ENCODE results near the gene HOXA3. TPM values are rescaled to one million over a fixed set of nuclear protein-coding genes. Genes with fewer than 3 reads are reported as not detected.
A peak's percentile ranks its signal among the peaks of the same experiment; 100 is the strongest.

Gene HOXA3
- polyA plus RNA-seq, 5 donors: 33.5 to 53.1 (median 39.9) TPM

DNA sequence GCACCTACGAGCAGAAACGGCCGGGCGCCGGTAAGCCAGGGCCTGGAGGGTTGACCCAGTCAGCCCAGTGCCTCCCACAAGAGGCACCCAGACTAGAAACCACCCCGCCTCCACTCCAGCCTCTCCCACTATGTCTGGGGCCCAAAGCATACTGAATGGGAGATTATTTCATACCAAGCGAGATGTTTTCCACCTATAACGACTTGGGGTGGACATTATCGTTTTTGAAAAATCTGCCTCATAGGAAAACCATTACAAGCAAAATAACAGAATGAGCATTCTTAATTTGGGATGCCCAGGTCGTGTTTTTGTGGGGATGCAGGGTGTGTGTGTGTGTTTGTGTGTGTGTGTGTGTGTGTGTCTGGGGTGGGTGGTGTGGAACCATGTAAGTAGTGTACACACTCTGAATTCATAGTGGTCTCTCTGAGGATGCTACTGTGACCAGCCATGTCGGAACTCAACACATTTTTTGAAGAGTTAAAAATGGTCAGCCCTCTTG, 6.4 kb downstream of the HOXA3 start:
- peak in 1 of 2 donors; percentile 39 for DNase-seq

- DNase-seq: peak in 1 of 2 donors; percentile 36
Observed at GRCh38 chr7:27145165-27145913, 7.0 kb downstream of the HOXA3 start.

GRCh38 chr7:27144781-27145164, 7.6 kb downstream of the HOXA3 start:
- peak in 1 of 2 donors; percentile 52 for DNase-seq

DNA sequence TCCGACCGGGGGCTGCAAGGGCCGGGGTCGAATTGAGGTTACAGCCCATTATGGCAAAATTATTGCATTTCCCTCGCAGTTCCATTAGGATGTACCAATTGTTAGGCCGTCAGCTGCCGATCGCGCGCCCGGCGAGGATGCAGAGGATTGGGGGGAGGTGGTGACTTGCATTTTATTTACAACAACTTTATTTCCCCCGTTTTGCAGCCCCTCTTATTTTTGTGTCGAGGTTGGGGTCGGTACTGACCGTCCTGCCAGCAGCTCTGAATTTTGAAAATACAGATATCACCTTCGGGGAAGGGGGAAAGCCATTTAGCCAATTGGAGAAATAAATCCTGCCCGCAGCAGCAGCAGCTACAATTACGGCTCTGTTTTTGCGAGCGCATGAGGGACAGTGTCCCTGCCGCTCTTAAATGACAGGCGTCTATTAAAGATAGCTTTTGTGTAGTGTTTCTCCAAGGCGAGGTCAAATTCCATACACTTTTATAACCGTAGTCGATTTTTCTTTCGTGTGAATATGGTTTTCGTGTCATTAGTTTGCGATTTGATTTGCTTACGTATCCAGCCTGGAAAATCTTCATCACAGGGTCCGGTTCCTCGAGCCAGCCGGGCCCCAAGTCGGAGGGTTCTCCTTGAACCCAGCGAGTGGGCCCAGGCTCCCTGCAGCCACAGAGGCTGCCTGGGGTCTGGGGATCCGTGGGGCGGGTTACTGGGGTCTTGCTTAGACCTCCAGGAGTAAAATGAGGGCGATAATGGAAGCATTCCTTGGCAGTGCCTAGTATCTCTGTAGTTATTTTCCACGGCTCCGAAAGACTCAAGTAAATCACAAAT, 8.2 kb downstream of the HOXA3 start:
- DNase-seq: no peak

DNA sequence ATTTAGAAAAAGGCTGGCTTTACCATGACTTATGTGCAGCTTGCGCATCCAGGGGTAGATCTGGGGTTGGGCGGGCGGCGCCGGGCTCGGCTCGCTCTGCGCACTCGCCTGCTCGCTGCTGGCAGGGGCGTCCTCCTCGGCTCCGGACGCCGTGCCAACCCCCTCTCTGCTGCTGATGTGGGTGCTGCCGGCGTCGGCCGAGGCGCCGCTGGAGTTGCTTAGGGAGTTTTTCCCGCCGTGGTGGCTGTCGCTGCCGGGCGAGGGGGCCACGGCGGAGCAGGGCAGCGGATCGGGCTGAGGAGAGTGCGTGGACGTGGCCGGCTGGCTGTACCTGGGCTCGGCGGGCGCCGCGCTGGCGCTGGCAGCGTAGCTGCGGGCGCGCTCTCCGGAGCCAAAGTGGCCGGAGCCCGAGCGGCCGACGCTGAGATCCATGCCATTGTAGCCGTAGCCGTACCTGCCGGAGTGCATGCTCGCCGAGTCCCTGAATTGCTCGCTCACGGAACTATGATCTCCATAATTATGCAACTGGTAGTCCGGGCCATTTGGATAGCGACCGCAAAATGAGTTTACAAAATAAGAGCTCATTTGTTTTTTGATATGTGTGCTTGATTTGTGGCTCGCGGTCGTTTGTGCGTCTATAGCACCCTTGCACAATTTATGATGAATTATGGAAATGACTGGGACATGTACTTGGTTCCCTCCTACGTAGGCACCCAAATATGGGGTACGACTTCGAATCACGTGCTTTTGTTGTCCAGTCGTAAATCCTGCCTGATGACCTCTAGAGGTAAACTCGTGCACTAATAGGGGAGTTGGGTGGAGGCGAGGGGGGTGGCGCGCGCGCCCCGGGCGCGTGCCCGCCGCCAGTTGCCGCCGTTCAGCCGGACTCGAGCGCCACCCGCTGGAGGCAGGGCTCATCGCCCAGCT, 9.1 kb downstream of the HOXA3 start, which contains the start of gene HOXA5:
Gene HOXA5 (minus strand): TSS at position 659 of the 927 bp plus-strand sequence. CDS start 74 bp downstream, at position 585.
- DNase-seq: peak; percentile 91 to 96

GRCh38 chr7:27142580-27143022, 9.8 kb downstream of the HOXA3 start:
- no peak for DNase-seq

DNA sequence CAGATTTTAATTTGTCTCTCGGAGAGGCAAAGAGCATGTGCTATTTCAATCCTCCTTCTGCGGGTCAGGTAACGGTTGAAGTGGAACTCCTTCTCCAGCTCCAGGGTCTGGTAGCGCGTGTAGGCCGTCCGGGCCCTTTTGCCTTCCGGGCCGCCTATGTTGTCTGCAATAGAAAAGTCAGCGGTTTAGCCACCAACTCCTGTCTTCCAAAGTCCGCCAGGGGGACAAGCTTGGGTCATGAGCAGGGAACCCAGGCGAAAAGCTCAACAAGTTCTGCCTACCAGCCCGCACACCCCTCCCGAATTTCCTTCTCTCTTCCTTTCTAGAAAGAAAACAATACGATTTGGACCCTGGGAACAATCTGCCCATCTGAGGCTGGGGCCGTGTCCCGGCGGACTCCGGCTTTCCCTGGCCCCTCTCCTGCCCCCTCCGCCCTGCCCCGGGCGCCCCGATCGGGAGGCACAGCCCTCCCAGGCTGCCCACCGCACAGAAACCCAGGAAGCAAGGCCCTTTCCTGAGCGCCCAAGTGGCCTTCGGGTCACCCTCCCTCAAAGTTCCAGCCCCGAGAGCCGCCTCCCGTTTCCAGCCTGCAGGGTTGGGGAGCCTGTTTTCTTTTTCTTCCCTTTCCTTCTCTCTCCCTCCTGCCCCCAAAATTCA, 10.3 kb downstream of the HOXA3 start:
- peak in 1 of 2 donors; percentile 43 for DNase-seq

GRCh38 chr7:27141137-27141922, 11.1 kb downstream of the HOXA3 start:
- DNase-seq: peak in 1 of 2 donors; percentile 49

DNA sequence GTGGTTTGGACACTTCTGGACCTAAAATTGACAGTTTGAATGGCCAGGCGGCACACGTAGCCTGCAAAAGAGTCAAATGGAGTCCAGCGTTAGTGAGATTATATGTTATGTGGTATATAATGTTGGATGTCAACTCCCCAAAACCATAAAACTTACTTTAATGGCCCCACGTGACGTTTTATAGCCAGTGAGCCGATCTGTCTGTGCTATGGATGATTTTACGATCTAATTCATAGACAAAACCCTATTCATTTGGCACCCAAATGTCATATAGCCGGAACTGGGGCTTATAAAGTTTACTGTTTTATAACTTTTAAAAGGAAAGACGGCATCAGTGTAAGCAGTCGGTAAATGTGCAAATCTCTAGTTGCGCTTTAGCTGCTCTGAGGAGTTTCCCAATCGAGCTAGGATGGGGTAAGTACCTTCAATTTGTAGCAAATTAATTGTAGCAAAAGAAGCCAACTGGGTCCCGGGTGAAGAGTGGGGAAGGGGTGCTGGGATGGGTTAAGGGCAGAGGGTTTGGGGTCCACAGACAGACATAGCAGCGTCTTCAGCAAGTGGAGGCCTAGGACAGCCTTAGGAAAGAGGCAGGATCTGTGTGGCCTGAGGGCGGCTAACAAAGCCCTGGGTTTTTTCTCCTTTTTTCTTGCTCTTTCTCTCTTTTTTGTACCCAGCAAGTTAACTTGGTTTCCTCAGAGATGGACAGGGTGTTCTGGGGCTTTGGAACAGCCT, 12.1 kb downstream of the HOXA3 start:
- peak in 1 of 2 donors; percentile 42 for DNase-seq

DNA sequence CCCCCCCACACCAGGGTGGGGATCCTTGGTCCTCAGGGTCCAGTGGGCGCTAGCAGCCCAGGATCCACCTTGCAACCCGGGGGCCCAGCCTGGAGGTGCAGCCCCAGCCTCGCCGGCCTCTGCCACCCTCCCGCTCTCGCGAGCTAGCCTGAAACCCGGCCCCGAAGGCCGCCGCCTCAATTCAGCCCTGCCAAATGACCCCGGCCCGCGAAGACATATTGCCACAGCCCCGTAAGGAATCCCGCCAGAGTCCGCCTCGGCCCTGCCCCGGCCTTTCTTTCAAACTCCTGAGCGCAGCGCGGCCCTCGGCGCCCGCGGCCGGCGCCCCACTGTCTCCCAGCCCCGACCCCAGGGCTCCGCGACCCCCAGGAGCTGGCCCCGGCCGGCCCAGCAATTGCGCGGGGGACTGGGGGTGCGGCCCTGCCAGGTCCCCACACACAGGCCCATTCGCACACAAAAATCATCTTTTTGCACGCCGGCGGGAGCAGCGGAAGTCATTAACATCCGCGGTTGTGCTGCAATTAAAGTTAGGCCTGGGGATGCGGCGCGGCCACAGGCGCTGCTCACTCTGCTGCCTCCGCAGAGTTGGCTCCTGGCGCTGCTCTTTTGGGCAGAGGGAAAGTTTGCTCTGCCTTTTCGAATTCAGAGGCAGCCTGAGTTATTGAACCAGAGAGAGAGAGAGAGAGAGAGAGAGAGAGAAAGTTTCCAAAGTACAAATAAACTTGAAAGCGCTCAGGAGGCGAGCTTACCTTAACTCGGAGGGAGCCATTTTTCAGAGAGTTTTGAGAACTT, 12.9 kb downstream of the HOXA3 start:
- peak in 1 of 2 donors; percentile 26 for DNase-seq

GRCh38 chr7:27138985-27139333, 13.4 kb downstream of the HOXA3 start:
- DNase-seq: peak in 1 of 2 donors; percentile 38

DNA sequence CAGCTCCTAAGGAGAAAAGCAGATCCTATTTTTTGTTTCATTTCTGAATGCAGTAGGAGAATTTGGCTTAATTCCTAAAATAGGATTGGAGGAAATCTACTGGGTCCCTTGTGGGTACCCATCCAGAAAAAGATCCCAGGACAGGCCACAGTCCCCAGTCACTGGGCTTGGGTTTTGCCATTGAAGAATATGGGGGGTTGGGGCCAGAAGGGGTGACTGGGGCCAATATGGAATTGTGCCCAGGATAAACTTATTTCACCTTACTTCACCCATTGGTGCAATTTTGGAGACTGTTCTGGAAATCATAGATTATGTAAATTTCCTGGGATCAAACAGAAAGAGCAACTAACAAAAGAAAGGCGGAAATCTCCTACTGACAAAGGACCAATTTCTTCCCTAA, 13.9 kb downstream of the HOXA3 start:
- peak in 1 of 2 donors; percentile 40 for DNase-seq

- peak in 1 of 2 donors; percentile 40 for DNase-seq
Observed at GRCh38 chr7:27137640-27138315, 14.6 kb downstream of the HOXA3 start.

DNA sequence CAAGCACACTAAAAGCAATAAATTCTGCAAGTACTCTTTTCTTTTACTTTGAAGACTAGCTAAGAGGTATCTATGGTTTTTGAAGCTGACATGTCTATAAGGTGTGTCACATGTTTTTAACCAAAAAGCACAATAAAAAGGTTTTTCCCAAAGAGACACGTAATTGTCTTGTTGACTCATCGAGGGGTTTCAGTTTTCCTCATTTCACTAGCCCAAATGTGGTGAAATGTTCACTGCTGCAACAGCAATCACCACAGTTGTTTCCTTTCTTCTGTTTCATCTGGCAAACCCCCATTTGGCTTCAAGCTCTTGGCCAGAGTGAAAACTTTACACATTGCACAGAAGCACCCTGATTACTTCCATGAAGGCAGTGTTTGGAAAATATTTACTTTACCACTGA, 18.0 kb downstream of the HOXA3 start:
- DNase-seq: no peak

GRCh38 chr7:27133409-27134231, 18.8 kb downstream of the HOXA3 start:
- no peak for DNase-seq

DNA sequence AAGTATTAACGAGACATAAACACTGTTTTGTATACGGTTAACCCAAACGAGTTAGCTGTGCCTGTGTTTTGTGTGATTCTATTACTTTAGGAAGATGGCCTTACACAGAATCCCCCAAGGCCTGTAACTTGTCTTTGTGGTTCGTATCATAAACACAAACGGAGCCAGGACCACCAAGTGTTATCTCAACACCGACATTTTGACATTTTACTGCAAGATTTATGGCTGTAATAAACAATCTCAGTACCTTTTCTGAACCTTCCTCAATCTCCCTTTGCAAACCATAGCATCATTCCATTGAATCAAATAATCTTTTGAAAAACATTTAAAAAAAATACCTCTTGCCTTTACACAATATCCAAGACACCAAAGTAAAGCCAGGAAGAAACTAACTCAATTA, 19.4 kb downstream of the HOXA3 start:
- DNase-seq: no peak

DNA sequence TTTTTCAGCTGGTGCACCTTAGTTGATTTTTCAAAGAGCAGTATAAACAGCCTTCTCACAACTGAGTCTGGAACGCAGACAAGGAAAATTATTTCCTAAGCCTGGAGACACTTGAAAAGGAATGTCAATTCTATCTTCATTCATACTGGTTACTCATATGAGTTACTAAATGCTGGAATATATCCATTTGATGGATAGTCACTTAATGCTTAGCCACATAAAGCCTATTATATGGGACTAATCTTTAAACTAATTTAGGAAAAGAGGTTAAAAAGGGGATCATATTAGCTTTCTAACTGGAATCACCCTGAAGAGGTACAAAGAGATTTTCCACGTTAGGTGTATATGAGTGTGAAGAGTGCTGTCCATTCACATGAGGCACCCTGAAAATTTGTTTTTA, 20.2 kb downstream of the HOXA3 start:
- DNase-seq: no peak
